Fibroblast of mammary gland (primary cell): ENCODE data around the gene SAMD9L.

ENCODE experiments used
- DNase-seq: peaks from one replicate; pipeline ENCODE4 v3.0.0-alpha.2; 2010; ENCODE audit warnings: low read depth
- H3K4me3 ChIP-seq: 2 replicates; pipeline ENCODE4 v1.5.1; 2011; ENCODE audit warnings: low read depth, mild to moderate bottlenecking, low read length, moderate library complexity; ENCODE audit not compliant: control insufficient read depth
- TF ChIP-seq, protein P1 (sequence below): conservative IDR thresholded peaks from 2 replicates; pipeline ENCODE4 v1.5.1; 2011; ENCODE audit warnings: low read depth, low read length, inconsistent platforms; ENCODE audit not compliant: control insufficient read depth, insufficient read depth

Gene SAMD9L

GRCh38 chr7:93164766-93165165 lies 16.6 kb upstream of the SAMD9L start:
- H3K4me3 ChIP-seq = no peak overlapping the region
- TF ChIP-seq, protein P1, sequence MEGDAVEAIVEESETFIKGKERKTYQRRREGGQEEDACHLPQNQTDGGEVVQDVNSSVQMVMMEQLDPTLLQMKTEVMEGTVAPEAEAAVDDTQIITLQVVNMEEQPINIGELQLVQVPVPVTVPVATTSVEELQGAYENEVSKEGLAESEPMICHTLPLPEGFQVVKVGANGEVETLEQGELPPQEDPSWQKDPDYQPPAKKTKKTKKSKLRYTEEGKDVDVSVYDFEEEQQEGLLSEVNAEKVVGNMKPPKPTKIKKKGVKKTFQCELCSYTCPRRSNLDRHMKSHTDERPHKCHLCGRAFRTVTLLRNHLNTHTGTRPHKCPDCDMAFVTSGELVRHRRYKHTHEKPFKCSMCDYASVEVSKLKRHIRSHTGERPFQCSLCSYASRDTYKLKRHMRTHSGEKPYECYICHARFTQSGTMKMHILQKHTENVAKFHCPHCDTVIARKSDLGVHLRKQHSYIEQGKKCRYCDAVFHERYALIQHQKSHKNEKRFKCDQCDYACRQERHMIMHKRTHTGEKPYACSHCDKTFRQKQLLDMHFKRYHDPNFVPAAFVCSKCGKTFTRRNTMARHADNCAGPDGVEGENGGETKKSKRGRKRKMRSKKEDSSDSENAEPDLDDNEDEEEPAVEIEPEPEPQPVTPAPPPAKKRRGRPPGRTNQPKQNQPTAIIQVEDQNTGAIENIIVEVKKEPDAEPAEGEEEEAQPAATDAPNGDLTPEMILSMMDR = no peak
- DNase-seq = no peak

- no peak for DNase-seq
- no peak overlapping the region for H3K4me3 ChIP-seq
- TF ChIP-seq, protein P1 = no peak
Measured at GRCh38 chr7:93161181-93161762, 13.1 kb upstream of the SAMD9L start.

- TF ChIP-seq, protein P1 = no peak
- H3K4me3 ChIP-seq = no peak overlapping the region
- DNase-seq = no peak
Measured at GRCh38 chr7:93160410-93160809, 12.2 kb upstream of the SAMD9L start.

DNA sequence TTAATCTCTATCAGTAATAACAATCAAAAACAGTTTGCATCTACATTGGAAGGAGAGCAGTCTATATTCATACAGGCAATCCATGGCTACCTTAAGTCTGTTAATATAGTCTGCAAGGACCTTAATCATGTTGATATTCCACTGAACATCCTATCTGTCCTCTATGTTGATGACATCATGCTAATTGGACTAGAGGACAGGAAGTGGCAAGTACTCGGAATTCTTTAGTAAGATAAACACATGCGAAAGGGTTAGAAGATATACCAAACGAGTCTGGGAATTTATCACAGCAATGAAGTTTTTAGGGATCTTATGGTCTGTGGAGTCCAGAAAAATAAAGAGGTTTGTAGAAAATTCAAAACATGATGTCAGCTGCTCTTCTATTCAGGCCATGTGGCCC lies 11.3 kb upstream of the SAMD9L start:
- H3K4me3 ChIP-seq = no peak overlapping the region
- DNase-seq = no peak
- TF ChIP-seq, protein P1 = no peak

- H3K4me3 ChIP-seq = no peak overlapping the region
- TF ChIP-seq, protein P1 = no peak
- DNase-seq = no peak
Measured at GRCh38 chr7:93156884-93157283, 8.7 kb upstream of the SAMD9L start.

DNA sequence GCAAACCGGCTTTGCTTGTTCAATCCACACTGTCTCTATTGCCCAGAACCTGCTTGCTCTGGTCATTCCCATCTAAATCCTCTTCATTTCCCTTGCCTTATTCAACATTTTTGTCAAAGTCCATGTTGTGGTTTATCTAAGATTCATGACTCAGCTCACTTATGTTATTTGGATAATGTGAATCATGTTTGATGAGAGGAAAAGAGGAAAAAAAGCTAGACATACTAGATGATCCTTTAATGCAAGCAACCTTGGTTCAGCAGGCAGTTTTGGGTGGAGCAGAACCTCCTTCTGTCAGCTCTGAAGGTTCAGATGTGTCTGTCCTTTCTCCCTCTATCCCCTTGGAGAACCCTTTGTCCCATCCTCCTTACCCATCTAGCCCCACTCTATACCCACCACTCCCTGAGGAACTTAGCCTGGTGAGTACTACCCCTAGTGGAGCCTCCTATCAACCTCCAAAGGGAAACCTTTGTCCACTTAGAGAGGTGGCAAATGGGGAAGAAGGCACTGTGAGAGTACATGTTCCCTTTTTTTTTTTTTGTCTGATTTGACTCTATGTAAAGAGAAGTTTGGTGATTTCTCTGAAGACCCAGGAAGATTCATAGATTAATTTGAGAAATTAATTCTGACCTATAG lies 2.1 kb upstream of the SAMD9L start:
- peak; percentile 52 for DNase-seq
- TF ChIP-seq, protein P1 = no peak
- H3K4me3 ChIP-seq = no peak overlapping the region
